Nephron (organoid): Measurements from ENCODE around the gene BCKDK.
A peak's percentile ranks its signal among the peaks of the same experiment; 100 is the strongest.

ENCODE experiments used
- H3K27ac Mint-ChIP-seq, 3 experiments: 2 replicates each; pipeline ENCODE4 v1.8.0; 2020; ENCODE audit warnings: mixed read lengths in 3 of 3, mild to moderate bottlenecking in 2 of 3, moderate library complexity in 1 of 3
- H3K27me3 Mint-ChIP-seq: 2 replicates; pipeline ENCODE4 v1.8.0; 2021; ENCODE audit warnings: low read depth, mild to moderate bottlenecking, moderate library complexity, mixed read lengths
- H3K36me3 Mint-ChIP-seq: 2 replicates; pipeline ENCODE4 v1.8.0; 2020; ENCODE audit warnings: low read depth, mixed read lengths
- H3K4me1 Mint-ChIP-seq: 2 replicates; pipeline ENCODE4 v1.8.0; 2020; ENCODE audit warnings: mixed read lengths
- H3K4me3 Mint-ChIP-seq, 3 experiments: 2 replicates each; pipeline ENCODE4 v1.8.0; 2020; ENCODE audit warnings: mild to moderate bottlenecking in 3 of 3, mixed read lengths in 3 of 3, moderate library complexity in 2 of 3
- H3K9me3 Mint-ChIP-seq: 2 replicates; pipeline ENCODE4 v1.8.0; 2020; ENCODE audit warnings: mixed read lengths
- CTCF ChIP-seq, 3 experiments: fragments of 200-600 bp; sonication (generic); IDR thresholded peaks; one replicate each; pipeline ENCODE4 v1.5.0; 2021; ENCODE audit warnings: antibody characterized with exemption in 3 of 3; ENCODE audit not compliant: unreplicated experiment in 3 of 3

Gene BCKDK

GRCh38 chr16:31085411-31085810 is 22.8 kb upstream of the BCKDK start:
- Mint-ChIP-seq H3K36me3 (peaks cover 15% of the 10 kb centered on the region), H3K9me3 (no peaks in the 10 kb centered on the region), H3K4me1 (peaks cover 21% of the 10 kb centered on the region), H3K27me3 (peaks cover 3% of the 10 kb centered on the region), H3K4me3 (peak overlapping the region in 2 of 3 experiments; percentile 20 to 78), H3K27ac (peak overlapping the region; percentile 74 to 91 (median 85))
- no peak for TF ChIP-seq CTCF (IDR thresholded peaks at IDR 0.05; ENCODE audit: unreplicated experiment in 3 of 3)

- TF ChIP-seq CTCF (IDR thresholded peaks at IDR 0.05; ENCODE audit: unreplicated experiment in 3 of 3), result no peak
- Mint-ChIP-seq H3K9me3 (no peaks in the 10 kb centered on the region), H3K4me1 (peaks cover 21% of the 10 kb centered on the region), H3K4me3 (peak overlapping the region in 2 of 3 experiments; percentile 20 to 78), H3K27ac (peak overlapping the region; percentile 74 to 91 (median 85)), H3K27me3 (peaks cover 3% of the 10 kb centered on the region), H3K36me3 (peaks cover 16% of the 10 kb centered on the region)
These were observed 22.1 kb upstream of the BCKDK start for GRCh38 chr16:31085873-31086628.

GRCh38 chr16:31086629-31086906 is 21.6 kb upstream of the BCKDK start:
- H3K27ac Mint-ChIP-seq, result peak overlapping the region; percentile 74 to 91 (median 85)
- H3K27me3 Mint-ChIP-seq, result peaks cover 3% of the 10 kb centered on the region
- H3K9me3 Mint-ChIP-seq, result no peaks in the 10 kb centered on the region
- TF ChIP-seq CTCF (IDR thresholded peaks at IDR 0.05; ENCODE audit: unreplicated experiment in 3 of 3), result no peak
- peaks cover 21% of the 10 kb centered on the region for H3K4me1 Mint-ChIP-seq
- H3K36me3 Mint-ChIP-seq, result peaks cover 16% of the 10 kb centered on the region
- peak overlapping the region in 2 of 3 experiments; percentile 1 to 62 for H3K4me3 Mint-ChIP-seq

- no peak overlapping the region for H3K4me3 Mint-ChIP-seq
- H3K36me3 Mint-ChIP-seq, result peaks cover 14% of the 10 kb centered on the region
- no peak for TF ChIP-seq CTCF (IDR thresholded peaks at IDR 0.05; ENCODE audit: unreplicated experiment in 3 of 3)
- H3K27ac Mint-ChIP-seq, result no peak overlapping the region
- H3K9me3 Mint-ChIP-seq, result no peaks in the 10 kb centered on the region
- H3K4me1 Mint-ChIP-seq, result peaks cover 16% of the 10 kb centered on the region
- no peaks in the 10 kb centered on the region for H3K27me3 Mint-ChIP-seq
These were observed 20.7 kb upstream of the BCKDK start for GRCh38 chr16:31087481-31087880.

GRCh38 chr16:31087971-31088370 is 20.2 kb upstream of the BCKDK start:
- Mint-ChIP-seq H3K4me3 (no peak overlapping the region), H3K27me3 (no peaks in the 10 kb centered on the region), H3K36me3 (peaks cover 14% of the 10 kb centered on the region), H3K9me3 (no peaks in the 10 kb centered on the region), H3K4me1 (peaks cover 15% of the 10 kb centered on the region), H3K27ac (no peak overlapping the region)
- TF ChIP-seq CTCF (IDR thresholded peaks at IDR 0.05; ENCODE audit: unreplicated experiment in 3 of 3), result no peak
